Limb (tissue), 2 donors: ENCODE results near the gene ZMYND10.

ENCODE experiments used
- DNase-seq, 2 donors: peaks; one replicate each; pipeline ENCODE4 v3.0.0-alpha.2; 2016; ENCODE audit errors: extremely low spot score in 2 of 2

Gene ZMYND10

GRCh38 chr3:50347187-50347813 lies 1.8 kb upstream of the ZMYND10 start:
- DNase-seq: peak; percentile 74 to 85

- no peak for DNase-seq
These were observed 524 bp downstream of the ZMYND10 start for GRCh38 chr3:50345008-50345407.

GRCh38 chr3:50342813-50343633 lies 2.5 kb downstream of the ZMYND10 start:
- no peak for DNase-seq

GRCh38 chr3:50341996-50342650 lies 3.4 kb downstream of the ZMYND10 start:
- DNase-seq: no peak

- no peak for DNase-seq
These were observed 4.0 kb downstream of the ZMYND10 start for GRCh38 chr3:50341537-50341936.

GRCh38 chr3:50340448-50341329 lies 4.8 kb downstream of the ZMYND10 start, which contains the start of gene RASSF1:
Gene RASSF1 (minus strand): TSS chr3:50340836. CDS start chr3:50340805, 31 bp downstream.
- DNase-seq: peak; percentile 68 to 71

- DNase-seq: no peak
These were observed 5.4 kb downstream of the ZMYND10 start for GRCh38 chr3:50340147-50340447.

- no peak for DNase-seq
These were observed 5.9 kb downstream of the ZMYND10 start for GRCh38 chr3:50339485-50340146.

- DNase-seq: no peak
These were observed 6.6 kb downstream of the ZMYND10 start for GRCh38 chr3:50338965-50339364.

- peak; percentile 98 to 99 for DNase-seq
These were observed 8.2 kb downstream of the ZMYND10 start for GRCh38 chr3:50337175-50337861.

- DNase-seq: no peak
These were observed 8.9 kb downstream of the ZMYND10 start for GRCh38 chr3:50336452-50337174.

GRCh38 chr3:50334339-50335075 lies 11.0 kb downstream of the ZMYND10 start:
- no peak for DNase-seq

- no peak for DNase-seq
These were observed 11.7 kb downstream of the ZMYND10 start for GRCh38 chr3:50333744-50334328.

GRCh38 chr3:50331364-50331907 lies 14.1 kb downstream of the ZMYND10 start:
- no peak for DNase-seq

- DNase-seq: no peak
These were observed 15.2 kb downstream of the ZMYND10 start for GRCh38 chr3:50330330-50330729.

- DNase-seq: peak; percentile 95 to 96
These were observed 17.4 kb downstream of the ZMYND10 start, which contains the start of gene TUSC2 for GRCh38 chr3:50327943-50328691. Gene TUSC2 (minus strand): TSS chr3:50328223. CDS start chr3:50328099, 124 bp downstream.

GRCh38 chr3:50327129-50327528 lies 18.4 kb downstream of the ZMYND10 start:
- DNase-seq: no peak

- no peak for DNase-seq
These were observed 19.4 kb downstream of the ZMYND10 start for GRCh38 chr3:50326182-50326541.
